Trophoblast cell (in vitro differentiated cells and primary cell): ENCODE results near the gene MEGF6.
A peak's percentile ranks its signal among the peaks of the same experiment; 100 is the strongest.

ENCODE experiments used
- DNase-seq, 2 donors: peaks; one replicate each; pipeline ENCODE4 v3.0.0-alpha.2; 2016
- H2AFZ ChIP-seq: 2 replicates; pipeline ENCODE4 v1.6.1; 2013; ENCODE audit warnings: low read length, moderate library complexity, mild to moderate bottlenecking; ENCODE audit not compliant: insufficient read depth, poor library complexity
- H2AK5ac ChIP-seq: 2 replicates; pipeline ENCODE4 v1.6.1; 2013; ENCODE audit warnings: mild to moderate bottlenecking, low read length
- H2BK120ac ChIP-seq: 2 replicates; pipeline ENCODE4 v1.6.1; 2013; ENCODE audit warnings: low read length, mild to moderate bottlenecking, moderate library complexity; ENCODE audit not compliant: insufficient read depth, poor library complexity
- H2BK12ac ChIP-seq: 2 replicates; pipeline ENCODE4 v1.6.1; 2013; ENCODE audit warnings: mild to moderate bottlenecking, low read length, moderate library complexity
- H2BK5ac ChIP-seq: 2 replicates; pipeline ENCODE4 v1.6.1; 2013; ENCODE audit warnings: low read length, low read depth, moderate library complexity, mild to moderate bottlenecking; ENCODE audit not compliant: poor library complexity
- H3K14ac ChIP-seq: 2 replicates; pipeline ENCODE4 v1.6.1; 2013; ENCODE audit warnings: mild to moderate bottlenecking, low read length
- H3K18ac ChIP-seq: 2 replicates; pipeline ENCODE4 v1.6.1; 2013; ENCODE audit warnings: mild to moderate bottlenecking, low read length
- H3K23ac ChIP-seq: 2 replicates; pipeline ENCODE4 v1.6.1; 2013; ENCODE audit warnings: low read length
- H3K27ac ChIP-seq: 2 replicates; pipeline ENCODE4 v1.5.1; 2013; ENCODE audit warnings: low read depth, mild to moderate bottlenecking, inconsistent platforms, low read length, moderate library complexity
- H3K27me3 ChIP-seq: 2 replicates; pipeline ENCODE4 v1.6.1; 2013; ENCODE audit warnings: inconsistent platforms, mild to moderate bottlenecking, low read length, moderate library complexity; ENCODE audit not compliant: insufficient read depth
- H3K36me3 ChIP-seq, 2 experiments: 1 replicate in 1 of 2; 2 replicates in 1 of 2; pipeline ENCODE4 v1.6.1; 2013; ENCODE audit warnings: low read length in 2 of 2, mild to moderate bottlenecking in 2 of 2, moderate library complexity in 1 of 2; ENCODE audit not compliant: insufficient read depth in 2 of 2, control insufficient read depth in 1 of 2
- H3K4ac ChIP-seq: 2 replicates; pipeline ENCODE4 v1.6.1; 2013; ENCODE audit warnings: low read depth, mild to moderate bottlenecking, low read length, moderate library complexity
- H3K4me1 ChIP-seq, 2 experiments: 1 replicate in 1 of 2; 2 replicates in 1 of 2; pipeline ENCODE4 v1.6.1; 2013; ENCODE audit warnings: low read length in 2 of 2, mild to moderate bottlenecking in 2 of 2, moderate library complexity in 1 of 2; ENCODE audit not compliant: insufficient read depth in 2 of 2, control insufficient read depth in 1 of 2
- H3K4me2 ChIP-seq: 2 replicates; pipeline ENCODE4 v1.6.1; 2013; ENCODE audit warnings: inconsistent platforms, mild to moderate bottlenecking, low read length, moderate library complexity
- H3K4me3 ChIP-seq: 2 replicates; pipeline ENCODE4 v1.5.1; 2013; ENCODE audit warnings: mild to moderate bottlenecking, low read depth, low read length, inconsistent platforms
- H3K79me1 ChIP-seq: one replicate; pipeline ENCODE4 v1.6.1; 2013; ENCODE audit warnings: low read length
- H3K79me2 ChIP-seq: 2 replicates; pipeline ENCODE4 v1.6.1; 2013; ENCODE audit warnings: low read length, mild to moderate bottlenecking; ENCODE audit not compliant: control insufficient read depth, insufficient read depth, poor library complexity
- H3K9ac ChIP-seq: 2 replicates; pipeline ENCODE4 v1.6.1; 2013; ENCODE audit warnings: mild to moderate bottlenecking, low read length
- H3K9me3 ChIP-seq: 2 replicates; pipeline ENCODE4 v1.6.1; 2013; ENCODE audit warnings: low read depth, mild to moderate bottlenecking, control low read depth, inconsistent platforms, low read length; ENCODE audit not compliant: insufficient read depth
- H4K12ac ChIP-seq: 2 replicates; pipeline ENCODE4 v1.6.1; 2013; ENCODE audit warnings: low read depth, mild to moderate bottlenecking, low read length, moderate library complexity
- H4K8ac ChIP-seq: 2 replicates; pipeline ENCODE4 v1.6.1; 2013; ENCODE audit warnings: low read depth, mild to moderate bottlenecking, low read length, moderate library complexity
- H4K91ac ChIP-seq: one replicate; pipeline ENCODE4 v1.6.1; 2013; ENCODE audit warnings: low read depth, mild to moderate bottlenecking, low read length, moderate library complexity
- WGBS: extraction: QIAGEN DNeasy Blood & Tissue Kit; methylation state at CpG from one replicate; pipeline ENCODE4 v1.1.7; 2013; ENCODE audit warnings: missing lambda C conversion rate; ENCODE audit not compliant: insufficient read length, insufficient coverage; ENCODE audit errors: extremely low coverage; 5-methylcytosine and 5-hydroxymethylcytosine counted together

Gene MEGF6

GRCh38 chr1:3474016-3474415 is 137.3 kb downstream of the MEGF6 start:
- no peak overlapping the region for H2AK5ac ChIP-seq
- H3K9ac ChIP-seq, result no peak overlapping the region
- H2BK120ac ChIP-seq, result no peak overlapping the region
- H3K4me2 ChIP-seq, result no peak overlapping the region
- H3K79me1 ChIP-seq, result peaks cover 6% of the 10 kb centered on the region
- no peak overlapping the region for H2BK5ac ChIP-seq
- H3K4me1 ChIP-seq, result peaks cover 9 to 18% of the 10 kb centered on the region in 2 experiments
- peaks cover 4% of the 10 kb centered on the region for H3K79me2 ChIP-seq
- no peak overlapping the region for H4K91ac ChIP-seq
- no peak overlapping the region for H4K12ac ChIP-seq
- peaks cover 10% of the 10 kb centered on the region for H3K9me3 ChIP-seq
- H3K27me3 ChIP-seq, result no peaks in the 10 kb centered on the region
- no peak overlapping the region for H3K27ac ChIP-seq
- H3K4me3 ChIP-seq, result no peak overlapping the region
- H3K18ac ChIP-seq, result no peak overlapping the region
- peaks cover 4 to 8% of the 10 kb centered on the region in 2 experiments for H3K36me3 ChIP-seq
- no CpG with 5 or more reads among the region's 8 CpGs for WGBS
- no peak overlapping the region for H3K14ac ChIP-seq
- DNase-seq, result no peak
- H4K8ac ChIP-seq, result no peak overlapping the region
- no peak overlapping the region for H2BK12ac ChIP-seq
- H3K4ac ChIP-seq, result no peak overlapping the region
- no peak overlapping the region for H2AFZ ChIP-seq
- no peak overlapping the region for H3K23ac ChIP-seq

GRCh38 chr1:3473381-3473844 is 137.9 kb downstream of the MEGF6 start:
- Histone ChIP-seq H2BK120ac (no peak overlapping the region), H3K4ac (no peak overlapping the region), H3K79me1 (peaks cover 6% of the 10 kb centered on the region), H4K12ac (no peak overlapping the region), H2BK5ac (no peak overlapping the region), H3K4me1 (peaks cover 9 to 18% of the 10 kb centered on the region in 2 experiments), H2AFZ (no peak overlapping the region), H3K79me2 (peaks cover 4% of the 10 kb centered on the region), H3K9ac (no peak overlapping the region), H3K4me2 (no peak overlapping the region), H3K36me3 (peaks cover 4 to 8% of the 10 kb centered on the region in 2 experiments), H3K23ac (no peak overlapping the region), H3K27me3 (no peaks in the 10 kb centered on the region), H3K9me3 (peaks cover 10% of the 10 kb centered on the region), H4K91ac (no peak overlapping the region), H3K4me3 (no peak overlapping the region), H2BK12ac (no peak overlapping the region), H3K27ac (no peak overlapping the region), H4K8ac (no peak overlapping the region), H2AK5ac (no peak overlapping the region), H3K18ac (no peak overlapping the region), H3K14ac (no peak overlapping the region)
- WGBS, result no CpG with 5 or more reads among the region's 20 CpGs
- no peak for DNase-seq

- Histone ChIP-seq H2BK5ac (no peak overlapping the region), H3K27me3 (no peaks in the 10 kb centered on the region), H3K36me3 (peaks cover 4 to 8% of the 10 kb centered on the region in 2 experiments), H3K9ac (no peak overlapping the region), H2BK12ac (no peak overlapping the region), H3K4me2 (no peak overlapping the region), H4K8ac (no peak overlapping the region), H4K91ac (no peak overlapping the region), H2BK120ac (no peak overlapping the region), H2AFZ (no peak overlapping the region), H3K4me1 (peaks cover 9 to 18% of the 10 kb centered on the region in 2 experiments), H3K23ac (no peak overlapping the region), H2AK5ac (no peak overlapping the region), H4K12ac (no peak overlapping the region), H3K18ac (no peak overlapping the region), H3K27ac (no peak overlapping the region), H3K79me1 (peaks cover 6% of the 10 kb centered on the region), H3K14ac (no peak overlapping the region), H3K9me3 (peaks cover 10% of the 10 kb centered on the region), H3K4ac (no peak overlapping the region), H3K4me3 (no peak overlapping the region), H3K79me2 (peaks cover 4% of the 10 kb centered on the region)
- no CpG with 5 or more reads among the region's 17 CpGs for WGBS
- no peak for DNase-seq
Measured at GRCh38 chr1:3472906-3473305, 138.4 kb downstream of the MEGF6 start.

GRCh38 chr1:3472088-3472850 is 139.0 kb downstream of the MEGF6 start:
- no peak overlapping the region for H3K4ac ChIP-seq

More at GRCh38 chr1:3472088-3472850, 139.0 kb downstream of the MEGF6 start:
- Histone ChIP-seq H2BK5ac (no peak overlapping the region), H3K4me3 (no peak overlapping the region), H3K36me3 (peaks cover 4 to 10% of the 10 kb centered on the region in 2 experiments), H3K79me1 (peaks cover 6% of the 10 kb centered on the region), H3K23ac (no peak overlapping the region), H3K9ac (no peak overlapping the region), H3K4me1 (peaks cover 9 to 18% of the 10 kb centered on the region in 2 experiments), H3K9me3 (peaks cover 10% of the 10 kb centered on the region), H3K27me3 (no peaks in the 10 kb centered on the region), H3K18ac (peak overlapping the region; percentile 19), H3K79me2 (peaks cover 4% of the 10 kb centered on the region), H3K27ac (no peak overlapping the region), H2BK120ac (peak overlapping the region; percentile 6), H2BK12ac (peak overlapping the region; percentile 27), H4K12ac (no peak overlapping the region), H3K14ac (peak overlapping the region; percentile 3), H4K8ac (no peak overlapping the region), H4K91ac (peak overlapping the region; percentile 74), H2AK5ac (peak overlapping the region; percentile 46), H3K4me2 (no peak overlapping the region), H2AFZ (no peak overlapping the region)
- WGBS, result no CpG with 5 or more reads among the region's 25 CpGs
- no peak for DNase-seq
